HCT116 (cell line): ENCODE results near the gene NF1. TPM values are rescaled to one million over a fixed set of nuclear protein-coding genes. Genes with fewer than 3 reads are reported as not detected.

Experiments
- ATAC-seq: fragments of 200-7000 bp; cut with Tn5 transposase; 2 replicates; pipeline ENCODE4 v1.9.1; 2020; ENCODE audit warnings: mild to moderate bottlenecking, moderate library complexity
- BruUV-seq: library from RNA; stranded (reverse); fragments of 400-500 nt; replicated peaks from 2 replicates; lab custom pipeline; 2021; lab: Mats Ljungman, UMichigan
- CTCF ChIA-PET: fragments of 300-600 bp; sonication (Branson Sonifier 250); formaldehyde crosslinking; loops from one replicate; lab custom pipeline; 2021; ENCODE audit warnings: antibody characterized with exemption; lab: Charles Lee
- POLR2A ChIA-PET: fragments of 300-600, 350-600 bp; sonication (Branson Sonifier 250); formaldehyde crosslinking; loops from one replicate; lab custom pipeline; 2021; ENCODE audit warnings: antibody characterized with exemption; lab: Charles Lee
- RAD21 ChIA-PET, 2 experiments: fragments of 300-600 bp; sonication (Branson Sonifier 250); formaldehyde crosslinking; loops; one replicate each; lab custom pipeline; 2023; ENCODE audit warnings: low total read pairs in 2 of 2; ENCODE audit not compliant: uncharacterized antibody in 2 of 2, unreplicated experiment in 2 of 2, low non-redundant PET in 1 of 2; lab: Charles Lee
- DNase-seq: peaks from one replicate; pipeline ENCODE4 v3.0.0-alpha.2; 2010; ENCODE audit warnings: low read depth, low spot score
- H2AFZ ChIP-seq: fragments of 200-600 bp; shearing (Covaris generic), sonication (generic); 2 replicates; pipeline ENCODE4 v1.6.1; 2017; ENCODE audit warnings: low read depth, mixed run types, mixed read lengths, antibody characterized with exemption, low read length; ENCODE audit not compliant: poor library complexity, severe bottlenecking
- H3K27ac ChIP-seq: 2 replicates; pipeline ENCODE4 v1.5.1; 2012; ENCODE audit warnings: low read depth, low read length
- H3K27me3 ChIP-seq: fragments of 200-600 bp; sonication (generic); 2 replicates; pipeline ENCODE4 v1.6.1; 2016; ENCODE audit warnings: mixed run types, low read length, mixed read lengths; ENCODE audit not compliant: insufficient read depth
- H3K36me3 ChIP-seq, 2 experiments: fragments of 200-500 bp in 1 of 2; fragments of 200-600 bp in 1 of 2; sonication (Bioruptor generic) in 1 of 2; sonication (generic) in 1 of 2; 2 replicates each; pipeline versions ENCODE4 v1.5.1 to v1.6.1; 2014 to 2016; ENCODE audit warnings: low read length in 2 of 2, inconsistent platforms in 1 of 2, mixed read lengths in 1 of 2, mixed run types in 1 of 2; ENCODE audit not compliant: insufficient read depth in 2 of 2, control insufficient read depth in 1 of 2
- H3K4me1 ChIP-seq, 2 experiments: fragments of 200-600 bp in 1 of 2; sonication (generic) in 1 of 2; 2 replicates each; pipeline versions ENCODE4 v1.5.1 to v1.6.1; 2012 to 2017; ENCODE audit warnings: low read length in 2 of 2, inconsistent platforms in 1 of 2, mild to moderate bottlenecking in 1 of 2, mixed read lengths in 1 of 2, mixed run types in 1 of 2, moderate library complexity in 1 of 2; ENCODE audit not compliant: insufficient read depth in 2 of 2, control insufficient read depth in 1 of 2
- H3K4me2 ChIP-seq: fragments of 200-600 bp; sonication (generic); 2 replicates; pipeline ENCODE4 v1.6.1; 2017; ENCODE audit warnings: mixed run types, low read length, mixed read lengths
- H3K4me3 ChIP-seq, 2 experiments: fragments of 200-600 bp in 1 of 2; sonication (generic) in 1 of 2; replicated peaks in 1 of 2; 2 replicates each; pipeline ENCODE4 v1.5.1; 2011 to 2016; ENCODE audit warnings: low read length in 2 of 2, control low read depth in 1 of 2, low read depth in 1 of 2, mild to moderate bottlenecking in 1 of 2, mixed read lengths in 1 of 2, mixed run types in 1 of 2
- H3K79me2 ChIP-seq: fragments of 200-600 bp; sonication (generic); 2 replicates; pipeline ENCODE4 v1.6.1; 2017; ENCODE audit warnings: mild to moderate bottlenecking, mixed run types, low read length, moderate library complexity, mixed read lengths; ENCODE audit not compliant: insufficient read depth
- H3K9ac ChIP-seq: fragments of 200-600 bp; sonication (generic); 2 replicates; pipeline ENCODE4 v1.6.1; 2016; ENCODE audit warnings: low read length, mixed read lengths
- H3K9me2 ChIP-seq: fragments of 200-600 bp; sonication (generic), shearing (Covaris generic); 2 replicates; pipeline ENCODE4 v1.6.1; 2017; ENCODE audit warnings: mixed run types, mild to moderate bottlenecking, moderate library complexity; ENCODE audit not compliant: insufficient read depth
- H3K9me3 ChIP-seq, 2 experiments: fragments of 200-500 bp in 1 of 2; fragments of 200-600 bp in 1 of 2; sonication (Bioruptor generic) in 1 of 2; sonication (generic) in 1 of 2; 2 replicates each; pipeline ENCODE4 v1.6.1; 2014 to 2017; ENCODE audit warnings: low read length in 2 of 2, mixed read lengths in 2 of 2, inconsistent platforms in 1 of 2, low read depth in 1 of 2, mild to moderate bottlenecking in 1 of 2, mixed run types in 1 of 2, moderate library complexity in 1 of 2; ENCODE audit not compliant: control insufficient read depth in 1 of 2, insufficient read depth in 1 of 2
- H4K20me1 ChIP-seq: fragments of 200-600 bp; sonication (generic), shearing (Covaris generic); 2 replicates; pipeline ENCODE4 v1.6.1; 2017; ENCODE audit warnings: mixed run types, mild to moderate bottlenecking, moderate library complexity; ENCODE audit not compliant: insufficient read depth
- ATF3 ChIP-seq: IDR thresholded peaks from 2 replicates; pipeline ENCODE4 v1.6.1; 2012
- CBX3 ChIP-seq: IDR thresholded peaks from 2 replicates; pipeline ENCODE4 v1.6.1; 2012; ENCODE audit warnings: low read depth
- CEBPB ChIP-seq: IDR thresholded peaks from 2 replicates; pipeline ENCODE4 v1.6.1; 2012; ENCODE audit warnings: low read depth
- CTCF ChIP-seq, 3 experiments: fragments of 200-600 bp in 1 of 3; sonication (generic) in 1 of 3; IDR thresholded peaks in 2 of 3; conservative IDR thresholded peaks in 1 of 3; 2 replicates each; pipeline ENCODE4 v1.5.1; 2012 to 2017; ENCODE audit warnings: low read depth in 2 of 3, low read length in 2 of 3, antibody characterized with exemption in 1 of 3, borderline replicate concordance in 1 of 3, control low read depth in 1 of 3, mild to moderate bottlenecking in 1 of 3, mixed read lengths in 1 of 3, mixed run types in 1 of 3, moderate library complexity in 1 of 3; ENCODE audit not compliant: insufficient read depth in 1 of 3
- EZH2phosphoT487 ChIP-seq: fragments of 200-600 bp; IDR thresholded peaks from 2 replicates; pipeline ENCODE4 v1.6.1; 2018; ENCODE audit warnings: antibody characterized with exemption, borderline replicate concordance
- FOSL1 ChIP-seq: IDR thresholded peaks from 2 replicates; pipeline ENCODE4 v1.6.1; 2012; ENCODE audit warnings: low read depth
- JUND ChIP-seq: IDR thresholded peaks from 2 replicates; pipeline ENCODE4 v1.6.1; 2012
- MAX ChIP-seq: IDR thresholded peaks from 2 replicates; pipeline ENCODE4 v1.6.1; 2012
- POLR2A ChIP-seq: IDR thresholded peaks from 2 replicates; pipeline ENCODE4 v1.7.0; 2011; ENCODE audit warnings: borderline replicate concordance; ENCODE audit not compliant: insufficient read depth, insufficient read length; ENCODE audit errors: extremely low read depth
- POLR2AphosphoS5 ChIP-seq: IDR thresholded peaks from 2 replicates; pipeline ENCODE4 v1.6.1; 2011; ENCODE audit warnings: mild to moderate bottlenecking, low read depth, low read length, moderate library complexity
- RAD21 ChIP-seq: IDR thresholded peaks from 2 replicates; pipeline ENCODE4 v1.6.1; 2012; ENCODE audit warnings: low read depth, mild to moderate bottlenecking
- REST ChIP-seq: IDR thresholded peaks from 2 replicates; pipeline ENCODE4 v1.6.1; 2012; ENCODE audit warnings: low read depth
- SIN3A ChIP-seq: IDR thresholded peaks from 2 replicates; pipeline ENCODE4 v1.6.1; 2012; ENCODE audit warnings: low read depth
- TCF7L2 ChIP-seq: IDR thresholded peaks from 2 replicates; pipeline ENCODE4 v1.7.0; 2011; ENCODE audit warnings: borderline replicate concordance, inconsistent platforms; ENCODE audit not compliant: insufficient read depth, insufficient read length; ENCODE audit errors: extremely low read depth
- YY1 ChIP-seq: IDR thresholded peaks from 2 replicates; pipeline ENCODE4 v1.6.1; 2011; ENCODE audit warnings: low read length, low read depth, moderate library complexity, mild to moderate bottlenecking; ENCODE audit not compliant: insufficient replicate concordance; ENCODE audit errors: extremely low read depth
- ZNF274 ChIP-seq: fragments of 200-500 bp; sonication (Bioruptor generic); IDR thresholded peaks from 2 replicates; pipeline ENCODE4 v1.6.1; 2014; ENCODE audit warnings: mild to moderate bottlenecking, low read depth, low read length, inconsistent platforms
- intact Hi-C: fragments of 100-400 bp; cut with micrococcal nuclease; formaldehyde crosslinking; loops from 2 replicates; pipeline ENCODE4 v1.10.0; 2022
- total RNA-seq: library from RNA; stranded (reverse); gene quantifications from one replicate; pipeline ENCODE4 v1.2.1, GENCODE V29; 2021; ENCODE audit not compliant: unreplicated experiment

The NF1 gene
- total RNA-seq, 1 experiment from 2014 or later: 20.8 TPM

- no peak for TF ChIP-seq POLR2AphosphoS5
- no peak for TF ChIP-seq FOSL1
- no peak for TF ChIP-seq POLR2A
- TF ChIP-seq CBX3: no peak
These were observed 296.1 kb downstream of the NF1 start (continued) for GRCh38 chr17:31390748-31391495.

GRCh38 chr17:31391496-31391949 is 296.7 kb downstream of the NF1 start, which contains the start of gene RAB11FIP4:
TSS of gene RAB11FIP4 (plus strand) at chr17:31391675. CDS start at chr17:31391853, 178 bp downstream.
- H4K20me1 ChIP-seq: no peaks in the 10 kb centered on the region
- H3K36me3 ChIP-seq: no peaks in the 10 kb centered on the region
- H3K27me3 ChIP-seq: no peaks in the 10 kb centered on the region
- H2AFZ ChIP-seq: no peak within 1 kb of the TSS
- intact Hi-C loops: no loop called here
- POLR2A ChIA-PET: no interaction called here
- H3K4me2 ChIP-seq: no peak within 1 kb of the TSS
- no TSS peak for BruUV-seq
- no peaks in the 10 kb centered on the region for H3K4me1 ChIP-seq
- no peak within 1 kb of the TSS for H3K9ac ChIP-seq
- RAD21 ChIA-PET: interaction anchor here in 1 of 2 experiments (0.6 kb wide), 1 partner anchor 258 kb away, joined by 3 read pairs; no protein-coding TSS in a partner anchor
- no peak within 1 kb of the TSS for H3K27ac ChIP-seq
- TF ChIP-seq EZH2phosphoT487 (no peak), CEBPB (no peak), SIN3A (no peak), YY1 (no peak), ZNF274 (no peak), CBX3 (no peak), TCF7L2 (no peak), REST (no peak), MAX (no peak), POLR2AphosphoS5 (no peak), ATF3 (no peak), CTCF (IDR thresholded peaks at IDR 0.05 in 2 of 3, conservative IDR thresholded peaks at IDR 0.05 in 1 of 3; ENCODE audit: borderline replicate concordance in 1 of 3, insufficient read depth in 1 of 3, low read depth in 2 of 3, low read length in 2 of 3) (no peak), JUND (no peak), RAD21 (no peak)
- H3K4me3 ChIP-seq: no peak within 1 kb of the TSS
- DNase-seq (no peak), ATAC-seq (no peak)
- no peaks in the 10 kb centered on the region for H3K9me2 ChIP-seq
- H3K9me3 ChIP-seq: no peaks in the 10 kb centered on the region
- no peaks in the 10 kb centered on the region for H3K79me2 ChIP-seq
- CTCF ChIA-PET: no interaction called here
